Lung (tissue), 12 donors: ENCODE measurements around the gene AGAP1. TPM values are rescaled to one million over a fixed set of nuclear protein-coding genes. Genes with fewer than 3 reads are reported as not detected.
A peak's percentile ranks its signal among the peaks of the same experiment; 100 is the strongest.

Experiments used
- ATAC-seq: fragments of 200-7000 bp; cut with Tn5 transposase; one replicate; pipeline ENCODE4 v1.9.1; 2020; ENCODE audit warnings: moderate number of reproducible peaks; ENCODE audit not compliant: insufficient read depth, low FRiP score
- DNase-seq, 3 donors: peaks; one replicate each; pipeline ENCODE4 v3.0.0-alpha.2; 2013 to 2017
- H3K27ac ChIP-seq, 2 donors: one replicate each; pipeline ENCODE4 v1.5.1; 2013; ENCODE audit warnings: mild to moderate bottlenecking in 2 of 2, moderate library complexity in 2 of 2, control low read depth in 1 of 2, inconsistent platforms in 1 of 2, low read depth in 1 of 2, low read length in 1 of 2
- H3K27me3 ChIP-seq, 3 donors: one replicate each; pipeline ENCODE4 v1.5.1; 2013; ENCODE audit warnings: low read length in 2 of 3; ENCODE audit not compliant: control insufficient read depth in 3 of 3, insufficient read depth in 3 of 3
- H3K36me3 ChIP-seq, 4 donors: one replicate each; pipeline ENCODE4 v1.5.1; 2013; ENCODE audit warnings: low read length in 4 of 4, mild to moderate bottlenecking in 1 of 4, moderate library complexity in 1 of 4; ENCODE audit not compliant: control insufficient read depth in 4 of 4, insufficient read depth in 4 of 4
- H3K4me1 ChIP-seq, 5 donors: one replicate each; pipeline ENCODE4 v1.5.1; 2013; ENCODE audit warnings: low read length in 5 of 5, mild to moderate bottlenecking in 2 of 5, moderate library complexity in 1 of 5; ENCODE audit not compliant: control insufficient read depth in 5 of 5, insufficient read depth in 5 of 5
- H3K4me3 ChIP-seq: one replicate; pipeline ENCODE4 v1.5.1; 2013; ENCODE audit warnings: mild to moderate bottlenecking, control low read depth, moderate library complexity
- H3K9ac ChIP-seq, 2 donors: one replicate each; pipeline ENCODE4 v1.5.1; 2013; ENCODE audit warnings: low read length in 2 of 2, control low read depth in 1 of 2; ENCODE audit not compliant: insufficient read depth in 1 of 2
- H3K9me3 ChIP-seq, 4 donors: one replicate each; pipeline ENCODE4 v1.5.1; 2013; ENCODE audit warnings: low read length in 3 of 4, mild to moderate bottlenecking in 1 of 4, moderate library complexity in 1 of 4; ENCODE audit not compliant: control insufficient read depth in 4 of 4, insufficient read depth in 3 of 4
- CTCF ChIP-seq: IDR thresholded peaks from 2 replicates; pipeline ENCODE4 v1.5.1; 2012; ENCODE audit warnings: mild to moderate bottlenecking; ENCODE audit errors: control extremely low read depth, extremely low read depth
- WGBS, 2 donors: extraction: QIAGEN DNeasy Blood & Tissue Kit; methylation state at CpG; one replicate each; pipeline ENCODE4 v1.1.7; 2013; 5-methylcytosine and 5-hydroxymethylcytosine counted together
- polyA plus RNA-seq, 2 donors: library from polyadenylated mRNA; stranded (reverse); fragments of 200-250 nt; gene quantifications; one replicate each; pipeline ENCODE4 v1.2.1, GENCODE V29; 2013
- total RNA-seq, 2 donors: library from RNA; depleted of rRNA in 1 of 2; stranded (reverse); fragments of >200 nt in 1 of 2; gene quantifications; one replicate each; pipeline ENCODE4 v1.2.1, GENCODE V29; 2014 to 2021
- donor health status: control.
- donor health status: control.
- donor health status: Bipolar disorder and iron deficiency.
- donor health status: healthy.
- donor health status: DM: yes; HTN: yes; CAD: no.

AGAP1 gene
- total and polyA plus RNA-seq, 4 donors, result 6.6 to 39.4 (median 20.2) TPM

- Histone ChIP-seq H3K4me1 (peaks cover 0 to 10% (median 0%) of the 10 kb centered on the region in 5 donors), H3K9me3 (no peaks in the 10 kb centered on the region), H3K4me3 (no peak overlapping the region), H3K9ac (no peak overlapping the region), H3K27me3 (no peaks in the 10 kb centered on the region), H3K36me3 (peaks cover 0 to 3% (median 0%) of the 10 kb centered on the region in 4 donors), H3K27ac (no peak overlapping the region)
- 86 to 91% methylated on average over 13 of the region's 13 CpGs for WGBS, 2 donors
- TF ChIP-seq CTCF, result no peak
- ATAC-seq (no peak), DNase-seq (no peak)
Observed at GRCh38 chr2:235841863-235842262, 348.0 kb downstream of the AGAP1 start.

GRCh38 chr2:235842941-235843340 lies 349.1 kb downstream of the AGAP1 start:
- Histone ChIP-seq H3K27ac (no peak overlapping the region), H3K36me3 (peaks cover 0 to 5% (median 0%) of the 10 kb centered on the region in 4 donors), H3K4me1 (peaks cover 0 to 10% (median 0%) of the 10 kb centered on the region in 5 donors), H3K9me3 (no peaks in the 10 kb centered on the region), H3K27me3 (no peaks in the 10 kb centered on the region), H3K4me3 (no peak overlapping the region), H3K9ac (no peak overlapping the region)
- 95 to 96% methylated on average over 13 of the region's 13 CpGs for WGBS, 2 donors
- DNase-seq, result no peak
- no peak for ATAC-seq
- TF ChIP-seq CTCF, result no peak

- peak; percentile 36 to 62 (median 48) for DNase-seq
Observed at GRCh38 chr2:235843591-235844395, 349.9 kb downstream of the AGAP1 start.

More at GRCh38 chr2:235843591-235844395, 349.9 kb downstream of the AGAP1 start:
- no peak overlapping the region for H3K27ac ChIP-seq
- no peaks in the 10 kb centered on the region for H3K9me3 ChIP-seq
- WGBS, 2 donors, result 86 to 91% methylated on average over 12 of the region's 12 CpGs
- H3K4me1 ChIP-seq, result peaks cover 0 to 10% (median 0%) of the 10 kb centered on the region in 5 donors
- no peak for TF ChIP-seq CTCF
- no peaks in the 10 kb centered on the region for H3K27me3 ChIP-seq
- H3K36me3 ChIP-seq, result peaks cover 0 to 5% (median 0%) of the 10 kb centered on the region in 4 donors
- ATAC-seq, result no peak
- H3K9ac ChIP-seq, result no peak overlapping the region
- no peak overlapping the region for H3K4me3 ChIP-seq
